HEK293T (cell line): ENCODE measurements around the gene VSTM4.

Experiments
- CTCF ChIA-PET: fragments of 350-600 bp; formaldehyde crosslinking; extraction: SDS; loops from one replicate; lab custom pipeline; 2021; ENCODE audit warnings: antibody characterized with exemption, inconsistent platforms; lab: Yijun Ruan, JAX
- POLR2A ChIA-PET: fragments of 350-600 bp; formaldehyde crosslinking; extraction: SDS; loops from one replicate; lab custom pipeline; 2020; ENCODE audit warnings: antibody characterized with exemption, inconsistent platforms; lab: Yijun Ruan, JAX
- DNase-seq: peaks from one replicate; pipeline ENCODE4 v3.0.0; 2012; ENCODE audit warnings: mixed read lengths; ENCODE audit errors: extremely low spot score
- ARNT ChIP-seq: fragments of 450-650 bp; IDR thresholded peaks from 2 replicates; pipeline ENCODE4 v1.6.1; 2017; ENCODE audit warnings: mild to moderate bottlenecking
- BHLHE40 ChIP-seq: fragments of 450-650 bp; IDR thresholded peaks from 2 replicates; pipeline ENCODE4 v1.6.1; 2016; ENCODE audit warnings: mild to moderate bottlenecking, moderate library complexity, borderline replicate concordance
- CTBP1 ChIP-seq: fragments of 450-650 bp; IDR thresholded peaks from 2 replicates; pipeline ENCODE4 v1.6.1; 2016; ENCODE audit warnings: borderline replicate concordance
- ELF4 ChIP-seq: fragments of 450-650 bp; IDR thresholded peaks from 2 replicates; pipeline ENCODE4 v1.6.1; 2017; ENCODE audit warnings: antibody characterized with exemption
- FOXA1 ChIP-seq: fragments of 450-650 bp; IDR thresholded peaks from 2 replicates; pipeline ENCODE4 v1.6.1; 2016; ENCODE audit warnings: mild to moderate bottlenecking
- FOXK2 ChIP-seq: fragments of 450-650 bp; IDR thresholded peaks from 2 replicates; pipeline ENCODE4 v1.6.1; 2016; ENCODE audit warnings: mild to moderate bottlenecking
- FOXM1 ChIP-seq: fragments of 450-650 bp; IDR thresholded peaks from 2 replicates; pipeline ENCODE4 v1.6.1; 2017; ENCODE audit warnings: mild to moderate bottlenecking, borderline replicate concordance
- HDGF ChIP-seq: fragments of 450-650 bp; IDR thresholded peaks from 2 replicates; pipeline ENCODE4 v1.6.1; 2017; ENCODE audit warnings: antibody characterized with exemption, borderline replicate concordance
- L3MBTL2 ChIP-seq: fragments of 450-650 bp; conservative IDR thresholded peaks from 2 replicates; pipeline ENCODE4 v1.6.1; 2016; ENCODE audit warnings: mild to moderate bottlenecking
- LEF1 ChIP-seq: fragments of 450-650 bp; IDR thresholded peaks from 2 replicates; pipeline ENCODE4 v1.6.1; 2017; ENCODE audit warnings: mild to moderate bottlenecking, borderline replicate concordance
- NFRKB ChIP-seq: fragments of 450-650 bp; IDR thresholded peaks from 2 replicates; pipeline ENCODE4 v1.6.1; 2016; ENCODE audit warnings: mild to moderate bottlenecking, moderate library complexity
- PKNOX1 ChIP-seq: fragments of 450-650 bp; IDR thresholded peaks from 2 replicates; pipeline ENCODE4 v1.6.1; 2016
- SP1 ChIP-seq: fragments of 450-650 bp; IDR thresholded peaks from 2 replicates; pipeline ENCODE4 v1.6.1; 2017
- SUZ12 ChIP-seq: fragments of 450-650 bp; IDR thresholded peaks from 2 replicates; pipeline ENCODE4 v1.6.1; 2016; ENCODE audit warnings: mild to moderate bottlenecking
- TARDBP ChIP-seq: fragments of 450-650 bp; IDR thresholded peaks from 2 replicates; pipeline ENCODE4 v1.6.1; 2016
- ZNF384 ChIP-seq: fragments of 450-650 bp; IDR thresholded peaks from 2 replicates; pipeline ENCODE4 v1.6.1; 2016

Gene VSTM4

GRCh38 chr10:49161411-49161997, 46.2 kb upstream of the VSTM4 start:
- TF ChIP-seq CTBP1 (no peak), LEF1 (no peak), BHLHE40 (no peak), L3MBTL2 (no peak), ELF4 (no peak), ARNT (no peak), FOXK2 (no peak), FOXM1 (no peak), SUZ12 (no peak), FOXA1 (no peak), ZNF384 (no peak), HDGF (no peak), NFRKB (no peak), PKNOX1 (no peak), TARDBP (no peak), SP1 (no peak)
- CTCF ChIA-PET = interaction anchor here (0.6 to 1.4 kb wide), 3 partner anchors 52 to 504 kb away, joined by 3 to 7 read pairs (median 4); no protein-coding TSS in a partner anchor
- POLR2A ChIA-PET = no interaction called here
- no peak for DNase-seq

GRCh38 chr10:49160814-49161213, 45.5 kb upstream of the VSTM4 start:
- TF ChIP-seq SP1 = no peak
- no peak for TF ChIP-seq ELF4
- TF ChIP-seq FOXA1 = no peak
- TF ChIP-seq CTBP1 = no peak
- TF ChIP-seq LEF1 = no peak
- no peak for TF ChIP-seq L3MBTL2
- TF ChIP-seq SUZ12 = no peak
- no peak for TF ChIP-seq PKNOX1
- TF ChIP-seq FOXK2 = no peak
- no peak for TF ChIP-seq HDGF
- TF ChIP-seq ZNF384 = no peak
- no peak for TF ChIP-seq BHLHE40
- no peak for TF ChIP-seq FOXM1
- TF ChIP-seq TARDBP = no peak
- no peak for TF ChIP-seq NFRKB
- no peak for TF ChIP-seq ARNT
- DNase-seq = no peak
- CTCF ChIA-PET = interaction anchor here (1.4 kb wide), 1 partner anchor 500 kb away, joined by 4 read pairs; no protein-coding TSS in a partner anchor
- POLR2A ChIA-PET = no interaction called here

GRCh38 chr10:49160110-49160509, 44.8 kb upstream of the VSTM4 start:
- DNase-seq = no peak
- TF ChIP-seq FOXM1 (no peak), HDGF (no peak), ARNT (no peak), FOXK2 (no peak), NFRKB (no peak), L3MBTL2 (no peak), PKNOX1 (no peak), ELF4 (no peak), BHLHE40 (no peak), TARDBP (no peak), ZNF384 (no peak), SP1 (no peak), FOXA1 (no peak), LEF1 (no peak)
- ChIA-PET POLR2A (no interaction called here), CTCF (no interaction called here)

- ChIA-PET POLR2A (no interaction called here), CTCF (no interaction called here)
- TF ChIP-seq ELF4 (no peak), CTBP1 (no peak), FOXM1 (no peak), PKNOX1 (no peak), SP1 (no peak), TARDBP (no peak), HDGF (no peak), ZNF384 (no peak), NFRKB (no peak), LEF1 (no peak), BHLHE40 (no peak), FOXK2 (no peak), SUZ12 (no peak), L3MBTL2 (no peak)
- no peak for DNase-seq
Observed at GRCh38 chr10:49158915-49159314, 43.6 kb upstream of the VSTM4 start.

- ChIA-PET POLR2A (no interaction called here), CTCF (no interaction called here)
- TF ChIP-seq SP1 = no peak
- no peak for TF ChIP-seq NFRKB
- no peak for TF ChIP-seq L3MBTL2
- no peak for TF ChIP-seq HDGF
- TF ChIP-seq ZNF384 = no peak
- no peak for TF ChIP-seq SUZ12
- no peak for TF ChIP-seq PKNOX1
- TF ChIP-seq FOXK2 = no peak
- TF ChIP-seq BHLHE40 = no peak
- TF ChIP-seq ELF4 = no peak
- no peak for TF ChIP-seq CTBP1
- TF ChIP-seq FOXA1 = no peak
- no peak for TF ChIP-seq FOXM1
- no peak for TF ChIP-seq ARNT
- no peak for TF ChIP-seq TARDBP
- no peak for TF ChIP-seq LEF1
- DNase-seq = no peak
Observed at GRCh38 chr10:49158404-49158803, 43.1 kb upstream of the VSTM4 start.
